Raji (cell line): ENCODE measurements around the gene DNM3.

Experiments used
- POLR2A ChIP-seq: IDR thresholded peaks from 2 replicates; pipeline ENCODE4 v1.6.1; 2011; ENCODE audit warnings: low read depth, low read length, control low read depth; ENCODE audit not compliant: insufficient read depth

Gene DNM3

DNA sequence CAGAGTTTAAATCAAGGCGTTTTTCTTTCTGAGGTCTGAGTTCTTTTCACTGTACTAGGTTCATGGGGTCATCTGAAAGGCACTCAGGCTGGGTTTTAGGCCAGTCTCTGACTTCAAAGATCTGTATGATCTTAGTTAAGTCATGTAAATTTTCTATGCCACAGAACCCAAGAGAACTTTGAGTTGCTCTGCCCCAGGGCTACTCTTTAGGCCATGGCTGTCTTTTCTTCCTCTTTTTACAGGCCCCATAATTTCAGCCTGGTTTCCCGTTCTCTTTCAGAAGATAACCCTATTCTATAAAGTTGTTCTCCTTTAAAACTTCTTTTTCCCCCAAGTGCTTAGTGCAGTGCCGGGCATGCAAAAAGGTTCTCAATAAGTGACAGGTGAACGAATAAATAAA lies 33.7 kb upstream of the DNM3 start:
- no peak for TF ChIP-seq POLR2A

DNA sequence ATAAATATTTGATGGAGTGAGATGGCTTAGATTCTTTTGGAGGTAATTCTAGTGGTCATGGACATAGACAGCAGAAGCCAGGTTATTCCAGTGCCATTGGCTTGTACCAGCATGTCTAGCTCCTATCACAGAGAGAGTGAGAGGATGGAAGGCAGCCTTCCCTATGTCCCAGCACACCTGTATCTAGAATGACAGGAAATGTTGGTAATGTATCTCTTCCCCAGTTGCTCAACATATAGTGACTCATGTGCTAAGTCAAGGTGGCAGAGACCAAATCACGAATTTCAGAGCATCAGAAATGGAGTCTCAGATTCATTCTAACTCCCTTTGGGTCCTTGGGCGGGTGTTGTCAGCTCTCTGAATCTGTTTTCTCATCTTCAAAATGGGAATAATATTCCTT lies 31.5 kb upstream of the DNM3 start:
- no peak for TF ChIP-seq POLR2A

DNA sequence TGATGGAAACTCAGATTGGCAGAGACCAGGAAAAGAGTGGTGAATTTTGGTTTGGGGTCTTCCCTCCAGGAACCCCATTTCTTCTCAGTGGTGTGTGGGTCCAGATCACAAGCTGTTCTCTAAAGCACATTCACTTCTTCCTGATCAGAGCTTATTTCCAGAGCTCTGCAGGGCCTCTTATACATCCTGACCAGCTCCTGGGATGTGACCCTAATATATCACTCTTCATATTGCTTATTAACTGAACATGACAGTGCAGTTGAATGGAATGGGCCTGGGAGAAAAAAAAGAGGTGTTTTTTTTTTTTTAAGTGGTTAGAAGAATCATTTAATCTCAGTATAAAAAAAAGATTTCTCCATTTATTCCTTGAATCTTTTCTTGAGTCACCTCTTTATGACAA lies 29.6 kb upstream of the DNM3 start:
- TF ChIP-seq POLR2A: no peak

DNA sequence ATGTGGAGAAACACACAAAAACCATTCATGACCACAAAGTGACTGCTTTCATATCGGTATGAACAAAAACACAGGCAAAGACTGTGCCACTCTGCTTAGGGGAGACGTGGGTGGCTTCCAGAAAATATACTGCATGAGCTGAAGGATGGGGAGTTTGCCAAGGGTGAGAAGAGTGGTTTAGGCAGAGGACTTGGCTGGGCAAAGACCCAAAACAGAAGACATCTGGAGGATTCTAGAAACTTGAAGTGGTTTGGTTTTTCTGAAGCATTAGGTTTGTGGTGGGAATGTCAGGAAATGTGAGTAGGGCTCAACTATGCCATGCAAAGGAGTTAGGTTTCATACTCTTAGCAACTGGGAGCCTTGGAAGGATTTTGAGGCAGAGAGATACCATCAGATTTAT lies 26.6 kb upstream of the DNM3 start:
- TF ChIP-seq POLR2A: no peak

DNA sequence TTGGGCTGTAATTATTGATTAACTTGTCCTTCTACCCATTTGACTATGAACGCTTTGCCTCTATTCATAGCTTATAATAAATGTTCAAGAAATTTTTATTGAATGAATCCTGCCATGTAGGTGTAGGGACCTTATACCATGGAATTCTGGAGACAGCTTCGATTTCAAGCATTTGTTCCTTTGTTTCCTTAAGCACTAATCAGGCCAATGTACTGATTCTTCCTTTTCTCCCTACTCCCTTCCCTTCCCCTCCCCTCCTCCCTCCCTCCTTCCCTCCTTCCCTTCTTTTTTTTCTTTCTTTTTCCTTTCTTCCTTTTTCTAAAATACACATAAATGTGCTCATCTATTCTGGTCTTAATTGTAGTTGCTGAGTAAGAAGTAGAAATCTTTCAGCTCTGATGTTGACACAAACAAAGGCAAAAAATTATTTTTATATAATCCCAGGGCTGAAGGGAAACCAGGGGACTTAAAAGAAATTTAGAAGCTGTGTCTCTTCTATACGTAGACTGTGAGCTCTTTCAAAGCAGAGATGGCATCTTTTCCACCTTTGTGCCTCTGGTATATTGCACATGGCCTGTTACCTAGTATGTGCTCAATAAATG lies 24.9 kb upstream of the DNM3 start:
- no peak for TF ChIP-seq POLR2A

DNA sequence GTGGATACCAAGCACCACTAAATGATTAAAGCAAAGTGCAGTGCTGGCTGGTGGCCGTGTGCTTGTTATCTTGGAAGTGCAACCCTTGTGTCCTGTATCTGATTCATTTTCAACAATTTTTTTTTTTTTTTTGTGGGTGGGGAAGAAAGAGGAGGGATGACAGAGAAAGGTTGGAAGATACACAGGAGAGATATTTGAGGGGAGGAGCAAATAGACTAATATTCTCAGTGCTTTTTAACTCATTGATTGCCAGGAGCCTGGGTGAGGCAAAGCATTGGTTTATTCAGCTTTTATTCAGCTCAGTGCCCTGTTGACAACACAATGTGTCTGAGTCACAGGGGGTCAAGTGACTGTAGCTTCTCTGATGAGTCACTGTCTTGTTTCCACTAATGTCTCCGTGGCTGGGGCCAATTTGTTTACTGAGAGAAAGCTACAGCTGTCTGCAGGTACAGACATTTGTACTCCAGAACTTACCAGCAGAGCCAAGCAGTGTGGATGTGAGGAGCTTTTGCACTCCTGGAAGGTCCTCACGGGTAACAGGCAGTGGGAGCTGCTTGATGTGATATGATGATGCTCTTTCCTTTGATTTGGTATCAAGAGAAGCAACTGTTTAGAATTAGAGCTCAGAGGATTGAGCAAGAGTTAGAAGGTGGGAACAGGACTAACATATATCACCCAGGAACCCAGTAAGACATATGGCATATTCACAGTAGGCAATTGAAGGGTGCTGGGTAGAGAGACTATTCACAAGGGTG lies 23.6 kb upstream of the DNM3 start:
- TF ChIP-seq POLR2A: no peak

DNA sequence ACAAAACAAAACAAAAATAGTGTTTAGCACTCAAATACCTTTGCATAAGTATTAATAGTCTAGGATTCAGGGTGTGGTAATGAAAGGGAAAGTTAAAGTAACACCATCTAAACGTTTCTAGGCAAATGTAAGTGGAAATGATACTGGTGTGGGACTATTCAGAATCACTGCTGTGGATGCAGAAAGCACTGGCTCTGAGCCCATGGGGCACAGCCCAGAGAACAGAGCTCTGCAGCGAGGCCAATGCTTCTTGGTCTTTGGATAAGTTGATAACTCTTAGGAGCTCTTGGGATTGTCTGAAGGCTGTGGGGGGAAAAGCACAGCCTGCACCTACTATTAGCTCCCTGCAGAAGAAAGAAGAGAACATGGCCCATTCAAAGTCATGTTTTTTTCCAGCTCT lies 21.4 kb upstream of the DNM3 start:
- no peak for TF ChIP-seq POLR2A

DNA sequence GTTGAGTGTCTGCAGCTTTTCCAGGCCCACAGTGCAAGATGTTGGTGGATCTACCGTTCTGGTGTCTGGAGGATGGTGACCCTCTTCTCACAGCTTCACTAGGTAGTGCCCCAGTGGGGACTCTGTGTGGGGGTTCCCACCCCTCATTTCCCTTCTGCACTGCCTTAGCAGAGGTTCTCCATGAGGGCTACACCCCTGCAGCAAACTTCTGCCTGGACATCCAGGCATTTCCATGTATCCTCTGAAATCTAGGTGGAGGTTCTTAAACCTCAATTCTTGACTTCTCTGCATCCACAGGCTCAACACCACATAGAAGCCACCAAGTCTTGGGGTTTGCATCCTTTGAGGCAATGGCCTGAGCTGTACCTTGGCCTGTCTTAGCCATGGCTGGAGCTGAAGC lies 14.3 kb upstream of the DNM3 start:
- TF ChIP-seq POLR2A: no peak

DNA sequence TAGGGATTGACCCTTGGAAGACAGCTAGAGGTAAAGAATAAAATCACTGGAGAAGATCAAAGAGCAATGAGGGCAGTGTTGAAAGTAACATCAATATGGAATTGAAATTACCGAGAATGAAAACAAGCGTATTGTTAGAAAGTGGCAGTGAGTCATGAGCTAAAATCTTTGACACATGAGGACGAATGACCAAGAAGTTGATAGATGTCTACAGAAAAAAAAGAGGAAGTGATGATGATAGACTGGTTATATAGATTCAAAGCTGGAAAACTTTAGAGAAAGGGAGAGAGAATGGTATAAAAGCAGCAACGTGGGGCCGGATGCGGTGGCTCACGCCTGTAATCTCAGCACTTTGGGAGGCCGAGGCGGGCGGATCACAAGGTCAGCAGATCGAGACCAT lies 12.5 kb upstream of the DNM3 start:
- no peak for TF ChIP-seq POLR2A

DNA sequence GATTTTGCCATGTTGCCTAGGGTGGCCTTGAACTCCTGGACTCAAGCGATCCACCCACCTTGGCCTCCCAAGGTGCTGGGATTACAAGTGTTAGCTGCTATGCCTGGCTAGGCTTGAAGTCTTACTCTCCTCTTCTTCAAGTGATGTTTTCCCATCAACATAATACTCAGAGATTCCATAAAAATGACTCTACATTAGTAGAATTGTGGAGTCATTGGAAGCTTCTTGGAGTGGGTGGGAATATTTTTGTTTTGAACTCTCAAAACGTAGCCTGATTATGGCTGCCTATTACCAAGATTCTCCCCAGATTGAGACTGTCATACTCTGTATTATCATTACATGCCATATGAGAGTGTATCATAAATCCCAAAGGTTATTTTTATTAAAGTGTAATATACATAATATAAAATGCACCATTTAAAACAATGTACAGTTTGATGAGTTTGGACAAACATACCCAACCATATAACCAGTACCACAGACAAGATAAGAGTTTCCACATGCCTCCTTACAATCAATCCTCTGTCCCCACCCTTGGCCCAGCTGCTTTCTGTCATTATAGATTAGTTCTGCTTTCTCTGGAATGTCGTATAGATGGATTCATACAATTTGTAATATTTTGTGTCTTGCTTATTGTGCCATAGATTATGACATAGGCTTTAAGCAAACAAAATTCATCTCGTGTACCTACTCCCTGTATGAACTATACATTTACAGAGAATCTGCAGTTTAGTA lies 8.0 kb upstream of the DNM3 start:
- TF ChIP-seq POLR2A: no peak

DNA sequence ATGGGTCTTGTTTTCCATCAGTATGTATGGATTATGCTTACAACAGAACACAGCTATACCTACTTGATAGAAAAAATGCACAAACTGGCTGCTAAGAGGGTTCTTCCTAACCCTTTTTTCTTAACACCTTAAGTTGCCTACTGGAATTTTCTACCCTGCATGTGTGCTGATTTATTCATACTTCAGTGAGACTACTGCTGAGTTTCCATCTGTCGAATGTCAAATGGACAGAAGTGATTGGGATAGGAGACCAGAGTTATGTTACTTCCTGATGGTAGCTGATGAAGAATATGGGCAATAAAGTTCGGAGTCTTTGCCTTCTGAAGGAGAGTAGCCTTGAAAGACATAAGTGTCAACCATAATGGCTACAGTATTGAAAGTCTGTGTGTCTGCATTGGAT lies 6.5 kb upstream of the DNM3 start:
- no peak for TF ChIP-seq POLR2A

DNA sequence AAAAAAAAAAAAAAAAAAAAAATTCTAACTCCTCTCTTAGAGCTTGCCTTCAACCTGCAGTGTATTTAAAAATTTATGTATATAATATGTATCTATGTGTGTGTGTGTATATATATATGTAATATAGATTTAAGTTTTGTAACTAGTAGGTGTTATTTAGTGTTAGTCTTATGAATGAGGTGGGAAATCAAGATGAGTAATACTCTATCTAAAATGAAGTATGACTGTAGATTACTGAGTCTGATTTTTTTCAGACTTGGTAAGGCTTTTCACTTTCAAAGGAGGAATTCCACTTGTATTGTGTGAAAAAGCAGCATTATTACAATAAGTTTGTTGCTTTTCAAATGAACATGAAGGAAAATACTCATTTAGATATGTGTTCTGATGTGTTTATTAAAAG lies 5.4 kb upstream of the DNM3 start:
- no peak for TF ChIP-seq POLR2A

DNA sequence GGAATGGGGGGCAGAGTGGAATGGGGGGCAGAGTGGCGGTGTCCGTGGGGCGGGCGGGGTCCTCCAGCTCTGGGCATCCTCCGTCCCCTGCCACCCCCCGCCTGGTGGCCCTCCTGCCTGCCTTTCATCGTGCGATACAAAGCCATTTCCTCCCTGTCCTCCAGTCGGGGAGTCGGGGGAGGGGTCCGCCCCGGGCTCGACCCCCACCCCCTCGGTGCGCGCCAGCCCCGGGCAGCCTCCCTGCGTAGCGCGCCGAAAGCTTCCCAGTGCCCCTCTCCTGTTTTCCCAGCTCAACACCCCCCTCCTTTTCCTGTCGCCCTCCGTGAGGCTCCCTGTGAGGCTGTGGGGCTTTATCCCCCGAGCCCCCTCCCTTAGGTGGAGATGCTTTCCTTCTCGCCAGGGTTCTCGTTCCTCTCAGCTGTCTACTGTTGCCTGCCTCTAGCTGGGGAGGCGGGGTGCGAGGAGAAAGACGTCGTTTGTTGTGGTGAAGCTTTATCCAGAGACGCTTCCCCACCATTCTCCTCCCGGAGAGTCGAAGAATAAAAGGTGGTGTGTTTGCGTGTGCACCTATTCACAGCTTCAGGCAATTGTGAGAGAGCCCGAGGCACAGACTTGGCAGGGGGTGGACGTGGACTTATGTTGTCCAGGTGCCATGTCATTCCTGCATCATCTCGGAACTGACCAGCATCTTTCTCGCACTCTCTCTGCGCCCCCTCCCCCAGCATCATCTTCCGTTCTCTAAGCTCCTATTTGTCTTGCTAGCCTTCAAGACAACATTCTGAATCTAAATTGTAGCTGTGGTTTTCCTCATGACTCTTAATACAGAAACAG lies 848 bp downstream of the DNM3 start:
- no peak for TF ChIP-seq POLR2A

DNA sequence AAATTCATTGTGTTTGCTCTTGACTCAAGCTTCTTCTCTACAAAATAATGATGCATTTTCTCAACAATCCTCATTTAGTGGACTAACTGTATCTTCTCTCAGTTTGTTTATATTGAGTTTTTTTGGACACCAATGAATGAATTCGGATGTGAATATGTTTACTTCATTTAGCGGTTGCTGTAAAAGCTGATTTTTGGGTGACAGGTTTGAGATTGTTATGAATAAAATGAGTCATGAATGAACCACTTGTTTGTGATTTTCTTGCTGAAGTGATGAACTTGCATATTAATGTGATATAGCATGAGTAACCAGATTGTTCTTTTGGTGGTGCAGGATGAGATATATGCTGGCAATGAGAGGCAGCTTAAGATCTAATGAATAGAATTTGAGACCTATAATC lies 3.1 kb downstream of the DNM3 start:
- no peak for TF ChIP-seq POLR2A

DNA sequence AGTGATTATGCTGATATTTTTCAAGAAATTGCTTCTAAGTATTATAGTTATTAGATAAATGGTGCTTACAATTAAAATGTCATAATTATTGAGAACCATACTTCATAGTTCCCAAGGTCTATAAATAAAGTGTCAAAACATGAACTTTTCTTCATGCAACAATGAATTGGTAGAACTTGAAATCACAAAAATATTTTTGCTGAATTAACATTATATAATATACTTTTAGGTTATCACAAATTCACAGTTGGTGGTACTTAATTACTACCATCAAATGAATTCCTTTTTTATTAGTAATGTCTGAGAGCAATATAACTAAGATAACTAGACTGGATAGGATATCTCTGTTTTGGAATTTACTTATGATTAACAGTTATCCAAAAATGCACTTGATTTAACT lies 4.7 kb downstream of the DNM3 start:
- no peak for TF ChIP-seq POLR2A
